Cardiac septum (tissue), 1 donor: ENCODE results near the gene BMP8B. TPM values are rescaled to one million over a fixed set of nuclear protein-coding genes. Genes with fewer than 3 reads are reported as not detected.

ENCODE experiments used
- total RNA-seq: library from RNA; stranded (reverse); fragmentation: NEBNext Ultra II Directional; extraction: Animal tissue kit (Norgen Biotek cat#: 25700); gene quantifications from one replicate; pipeline ENCODE4 v1.2.1, GENCODE V29; 2021
- donor health status: DM: no; HTN: no; CAD: no.

The BMP8B gene
- total RNA-seq, 1 donor from 2014 or later: 0.62 TPM

Other genes starting within 250 kb of the BMP8B start
- 239 TPM for gene PABPC4, start 212.1 kb downstream of the BMP8B start, total RNA-seq
- 20.5 TPM for gene HEYL, start 149.2 kb downstream of the BMP8B start, total RNA-seq
- 25.0 TPM for gene NT5C1A, start 116.8 kb downstream of the BMP8B start, total RNA-seq
- 0.05 TPM for gene HPCAL4, start 97.4 kb downstream of the BMP8B start, total RNA-seq
- 26.4 TPM for gene PPIE, start 50.0 kb downstream of the BMP8B start, total RNA-seq
- 1.3 TPM for gene OXCT2, start 17.5 kb downstream of the BMP8B start, total RNA-seq
- 16.6 TPM for gene TRIT1, start 94.6 kb upstream of the BMP8B start, total RNA-seq
- 0.35 TPM for gene MYCL, start 113.1 kb upstream of the BMP8B start, total RNA-seq
- gene MFSD2A, start 166.3 kb upstream of the BMP8B start, total RNA-seq: 1.00 TPM